Skeletal muscle satellite cell (primary cell): ENCODE results near the gene NPIPB2.
"Not testable (repeated sequence)": the region's sequence is repeated elsewhere in the genome, so short reads cannot be mapped to it uniquely, and the experiment has no call there.

Source experiments
- H3K27me3 ChIP-seq: 2 replicates; pipeline ENCODE4 v1.7.0; 2013; ENCODE audit warnings: low read length; ENCODE audit not compliant: control insufficient read depth, insufficient read depth
- H3K36me3 ChIP-seq: 2 replicates; pipeline ENCODE4 v1.7.0; 2013; ENCODE audit warnings: mild to moderate bottlenecking, control low read depth, low read length; ENCODE audit not compliant: insufficient read depth
- H3K4me1 ChIP-seq: 2 replicates; pipeline ENCODE4 v1.7.0; 2013; ENCODE audit warnings: low read length; ENCODE audit not compliant: control insufficient read depth, insufficient read depth
- H3K4me2 ChIP-seq: 2 replicates; pipeline ENCODE4 v1.7.0; 2013; ENCODE audit warnings: mild to moderate bottlenecking, low read length
- H3K4me3 ChIP-seq: 2 replicates; pipeline ENCODE4 v1.7.0; 2013; ENCODE audit warnings: low read length
- H3K9ac ChIP-seq: 2 replicates; pipeline ENCODE4 v1.7.0; 2013; ENCODE audit warnings: mild to moderate bottlenecking, low read depth, low read length, moderate library complexity
- H3K9me3 ChIP-seq: replicated peaks from 2 replicates; pipeline ENCODE4 v1.7.0; 2013; ENCODE audit warnings: mild to moderate bottlenecking, control low read depth, low read length

Gene NPIPB2

DNA sequence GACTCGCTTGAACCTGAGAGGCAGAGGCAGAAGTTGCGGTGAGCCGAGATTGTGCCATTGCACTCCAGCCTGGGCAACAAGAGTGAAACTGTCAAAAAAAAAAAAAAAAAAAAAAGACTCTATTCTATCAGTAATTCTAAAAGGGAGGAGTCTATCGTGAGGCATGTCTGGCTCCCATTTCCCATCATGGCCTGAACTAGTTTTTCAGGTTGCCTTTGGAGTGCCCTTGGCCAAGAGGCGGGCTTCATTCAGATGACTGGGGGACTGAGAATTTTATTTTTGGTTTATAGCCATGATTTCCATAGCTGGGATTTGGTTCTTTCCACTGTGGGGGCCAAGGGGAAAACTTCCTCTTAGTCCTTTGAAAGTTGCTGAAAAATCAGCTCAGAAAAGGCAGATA lies 31.2 kb upstream of the NPIPB2 start:
- no peak overlapping the region for H3K4me3 ChIP-seq
- H3K4me1 ChIP-seq, result peaks cover 11% of the 10 kb centered on the region
- no peaks in the 10 kb centered on the region for H3K36me3 ChIP-seq
- no peaks in the 10 kb centered on the region for H3K9me3 ChIP-seq
- H3K9ac ChIP-seq, result no peak overlapping the region
- no peaks in the 10 kb centered on the region for H3K27me3 ChIP-seq
- H3K4me2 ChIP-seq, result no peak overlapping the region

DNA sequence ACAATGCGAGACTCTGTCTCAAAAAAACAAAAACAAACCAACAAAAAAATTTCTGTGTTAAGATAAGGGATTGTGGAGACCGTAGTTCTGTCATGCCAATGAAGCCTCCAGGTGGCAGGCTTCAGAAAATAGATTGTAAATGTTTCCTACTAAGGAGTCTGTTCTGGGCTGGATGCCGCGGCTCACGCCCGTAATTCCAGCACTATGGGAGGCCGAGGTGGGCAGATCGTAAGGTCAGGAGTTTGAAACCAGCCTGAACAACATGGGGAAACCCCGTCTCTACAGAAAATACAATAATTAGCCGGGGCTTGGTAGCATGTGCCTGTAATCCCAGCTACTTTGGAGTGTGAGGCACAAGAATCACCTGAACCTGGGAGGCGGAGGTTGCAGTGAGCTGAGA lies 30.3 kb upstream of the NPIPB2 start:
- no peaks in the 10 kb centered on the region for H3K9me3 ChIP-seq
- peaks cover 7% of the 10 kb centered on the region for H3K4me1 ChIP-seq
- H3K36me3 ChIP-seq, result no peaks in the 10 kb centered on the region
- H3K9ac ChIP-seq, result no peak overlapping the region
- no peak overlapping the region for H3K4me2 ChIP-seq
- no peak overlapping the region for H3K4me3 ChIP-seq
- H3K27me3 ChIP-seq, result peaks cover 4% of the 10 kb centered on the region

DNA sequence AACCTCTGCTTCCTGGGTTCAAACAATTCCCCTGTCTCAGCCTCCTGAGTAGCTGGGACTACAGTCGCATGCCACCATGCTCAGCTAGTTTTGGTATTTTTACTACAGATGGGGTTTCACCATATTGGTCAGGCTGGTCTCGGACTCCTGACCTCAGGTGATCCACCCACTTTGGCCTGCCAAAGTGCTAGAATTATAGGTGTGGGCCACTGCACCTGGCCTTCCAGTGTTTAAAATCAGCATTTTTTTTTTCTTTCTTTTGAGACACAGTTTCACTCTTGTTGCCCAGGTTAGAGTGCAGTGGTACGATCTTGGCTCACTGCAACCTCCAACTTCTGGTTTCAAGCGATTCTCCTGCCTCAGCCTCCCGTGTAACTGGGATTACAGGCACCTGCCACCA lies 28.4 kb upstream of the NPIPB2 start:
- H3K27me3 ChIP-seq, H3K4me1 ChIP-seq, H3K36me3 ChIP-seq, H3K9me3 ChIP-seq, H3K4me2 ChIP-seq, H3K9ac ChIP-seq, H3K4me3 ChIP-seq: not testable (repeated sequence)

DNA sequence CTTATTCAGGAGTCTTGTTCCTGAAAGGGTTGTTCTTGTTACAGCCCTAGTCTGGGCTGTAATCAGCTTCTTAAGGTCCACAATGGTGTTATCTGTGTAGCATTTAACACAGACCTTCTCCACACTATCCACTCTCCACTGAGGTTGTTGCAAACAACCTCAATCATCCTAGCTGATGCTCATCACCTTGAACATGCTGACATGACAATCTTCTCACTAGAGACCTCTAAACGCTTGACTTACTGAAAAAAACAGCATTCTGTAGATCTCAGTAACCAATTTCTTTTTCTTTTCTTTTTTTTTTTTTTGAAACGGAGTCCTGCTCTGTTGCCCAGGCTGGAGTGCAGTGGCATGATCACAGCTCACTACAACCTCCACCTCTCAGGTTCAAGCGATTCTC lies 26.7 kb upstream of the NPIPB2 start:
- Histone ChIP-seq H3K9ac (no peak overlapping the region), H3K9me3 (no peaks in the 10 kb centered on the region), H3K4me2 (no peak overlapping the region), H3K4me3 (no peak overlapping the region), H3K27me3 (peaks cover 4% of the 10 kb centered on the region), H3K36me3 (no peaks in the 10 kb centered on the region), H3K4me1 (no peaks in the 10 kb centered on the region)

DNA sequence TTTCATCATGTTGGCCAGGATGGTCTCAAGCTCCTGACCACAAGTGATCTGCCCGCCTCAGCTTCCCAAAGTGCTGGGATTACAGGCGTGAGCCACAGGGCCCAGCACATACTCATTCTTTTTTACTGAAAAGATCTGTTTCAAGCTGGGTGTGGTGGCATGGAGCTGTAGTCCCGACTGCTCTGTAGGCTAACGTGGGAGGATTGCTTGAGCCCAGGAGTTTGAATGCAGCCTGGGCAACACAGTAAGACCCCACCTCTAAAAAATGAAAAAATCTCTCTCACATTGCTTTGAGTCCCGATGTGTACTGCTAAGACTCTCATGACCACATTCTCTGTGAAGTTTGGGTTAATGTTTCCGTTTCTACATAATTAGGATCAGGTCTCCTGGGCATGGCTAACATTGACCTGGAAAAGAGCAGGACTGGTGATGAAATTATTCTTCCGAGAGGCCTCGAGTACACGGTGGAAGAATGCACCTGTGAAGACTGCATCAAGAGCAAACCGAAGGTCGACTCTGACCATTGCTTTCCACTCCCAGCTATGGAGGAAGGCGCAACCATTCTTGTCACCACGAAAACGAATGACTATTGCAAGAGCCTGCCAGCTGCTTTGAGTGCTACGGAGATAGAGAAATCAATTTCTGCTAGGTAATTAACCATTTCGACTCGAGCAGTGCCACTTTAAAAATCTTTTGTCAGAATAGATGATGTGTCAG lies 25.5 kb upstream of the NPIPB2 start:
- Histone ChIP-seq H3K4me3 (no peak overlapping the region), H3K4me1 (no peaks in the 10 kb centered on the region), H3K9ac (no peak overlapping the region), H3K9me3 (no peaks in the 10 kb centered on the region), H3K4me2 (no peak overlapping the region), H3K36me3 (no peaks in the 10 kb centered on the region), H3K27me3 (peaks cover 4% of the 10 kb centered on the region)

DNA sequence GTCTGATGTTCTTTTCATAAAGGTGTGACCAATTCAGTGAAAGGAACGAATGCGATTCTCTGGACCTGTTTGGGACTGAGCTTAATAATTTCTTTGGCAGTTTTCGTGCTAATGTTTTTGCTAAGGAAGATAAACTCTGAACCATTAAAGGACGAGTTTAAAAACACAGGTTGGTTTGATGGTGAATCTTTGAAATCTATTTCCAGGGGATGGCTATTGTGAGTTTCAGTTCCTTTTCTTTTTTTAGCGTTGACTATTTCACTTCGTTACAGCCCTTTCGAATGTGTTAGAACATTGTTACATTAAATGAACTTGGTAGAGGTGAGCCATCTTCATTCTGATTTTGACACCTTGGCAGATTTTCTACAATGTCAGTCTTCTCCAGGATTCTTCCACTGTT lies 24.3 kb upstream of the NPIPB2 start:
- Histone ChIP-seq H3K9me3 (no peaks in the 10 kb centered on the region), H3K4me2 (no peak overlapping the region), H3K36me3 (no peaks in the 10 kb centered on the region), H3K27me3 (peaks cover 4% of the 10 kb centered on the region), H3K4me1 (no peaks in the 10 kb centered on the region), H3K4me3 (no peak overlapping the region), H3K9ac (no peak overlapping the region)

DNA sequence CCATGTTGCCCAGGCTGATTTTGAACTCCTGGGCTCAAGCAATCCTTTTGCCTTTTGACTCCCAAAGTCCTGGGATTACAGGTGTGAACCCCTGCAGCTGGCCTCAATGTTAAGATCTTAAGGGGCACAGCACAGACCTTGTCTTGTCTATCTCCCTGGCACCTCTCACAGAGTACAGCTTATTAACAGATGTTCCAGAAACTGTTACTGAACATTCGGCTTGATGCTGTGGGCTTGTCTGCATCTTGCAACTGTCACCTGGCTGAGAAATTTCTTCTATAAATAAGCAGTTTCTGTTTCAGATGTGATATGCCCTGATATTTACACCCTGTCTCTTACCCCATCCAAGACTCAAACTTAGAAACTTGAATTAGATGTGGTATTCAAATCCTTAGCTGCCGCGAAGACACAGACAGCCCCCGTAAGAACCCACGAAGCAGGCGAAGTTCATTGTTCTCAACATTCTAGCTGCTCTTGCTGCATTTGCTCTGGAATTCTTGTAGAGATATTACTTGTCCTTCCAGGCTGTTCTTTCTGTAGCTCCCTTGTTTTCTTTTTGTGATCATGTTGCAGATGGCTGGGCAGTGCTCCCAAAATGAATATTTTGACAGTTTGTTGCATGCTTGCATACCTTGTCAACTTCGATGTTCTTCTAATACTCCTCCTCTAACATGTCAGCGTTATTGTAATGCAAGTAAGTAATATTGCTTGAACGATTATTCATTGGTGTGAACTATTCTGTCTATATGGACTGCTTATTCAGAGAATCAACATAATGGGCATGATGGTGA lies 23.1 kb upstream of the NPIPB2 start, which contains the start of gene TNFRSF17:
TNFRSF17 (plus strand) TSS at position 450 of the 791 bp plus-strand sequence; CDS start at position 565, 115 bp downstream.
- Histone ChIP-seq H3K9me3 (no peaks in the 10 kb centered on the region), H3K4me2 (no peak within 1 kb of the TSS), H3K27me3 (peaks cover 4% of the 10 kb centered on the region), H3K4me3 (no peak within 1 kb of the TSS), H3K36me3 (no peaks in the 10 kb centered on the region), H3K4me1 (no peaks in the 10 kb centered on the region), H3K9ac (no peak within 1 kb of the TSS)

DNA sequence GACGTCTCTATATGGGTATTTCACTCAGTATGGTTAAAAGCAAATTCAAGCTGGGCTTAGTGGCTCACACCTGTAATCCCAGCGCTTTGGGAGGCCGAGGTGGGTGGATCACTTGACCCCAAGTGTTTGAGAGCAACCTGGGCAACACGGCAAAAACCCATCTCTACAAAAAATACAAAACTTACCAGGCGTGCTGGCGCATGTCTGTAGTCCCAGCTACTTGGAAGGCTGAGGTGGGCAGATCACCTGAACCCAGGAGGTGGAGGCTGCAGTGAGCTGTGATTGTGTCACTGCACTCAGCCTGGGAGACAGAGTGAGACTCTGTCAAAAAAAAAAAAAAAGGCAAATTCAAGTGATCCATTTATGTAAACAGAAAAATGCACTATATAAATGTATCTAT lies 21.9 kb upstream of the NPIPB2 start:
- no peak overlapping the region for H3K9ac ChIP-seq
- peaks cover 4% of the 10 kb centered on the region for H3K27me3 ChIP-seq
- no peak overlapping the region for H3K4me3 ChIP-seq
- H3K9me3 ChIP-seq, result no peaks in the 10 kb centered on the region
- no peaks in the 10 kb centered on the region for H3K4me1 ChIP-seq
- no peak overlapping the region for H3K4me2 ChIP-seq
- H3K36me3 ChIP-seq, result no peaks in the 10 kb centered on the region

DNA sequence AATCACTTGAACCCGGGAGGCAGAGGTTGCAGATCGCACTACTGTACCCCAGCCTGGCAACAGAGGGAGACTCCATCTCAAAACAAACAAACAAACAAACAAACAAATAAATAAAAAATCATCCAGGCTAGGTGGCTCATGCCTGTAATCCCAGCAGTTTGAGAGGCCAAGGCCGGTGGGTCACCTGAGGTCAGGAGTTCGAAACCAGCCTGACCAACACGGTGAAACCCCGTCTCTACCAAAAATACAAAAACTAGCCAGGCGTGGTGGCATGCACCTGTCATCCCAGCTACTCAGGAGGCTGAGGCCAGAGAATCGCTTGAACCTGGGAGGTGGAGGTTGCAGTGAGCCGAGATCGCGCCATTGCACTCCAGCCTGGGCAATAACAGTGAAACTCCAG lies 21.1 kb upstream of the NPIPB2 start:
- not testable (repeated sequence) for H3K4me1 ChIP-seq, H3K9me3 ChIP-seq, H3K4me2 ChIP-seq, H3K9ac ChIP-seq, H3K27me3 ChIP-seq, H3K36me3 ChIP-seq, H3K4me3 ChIP-seq

DNA sequence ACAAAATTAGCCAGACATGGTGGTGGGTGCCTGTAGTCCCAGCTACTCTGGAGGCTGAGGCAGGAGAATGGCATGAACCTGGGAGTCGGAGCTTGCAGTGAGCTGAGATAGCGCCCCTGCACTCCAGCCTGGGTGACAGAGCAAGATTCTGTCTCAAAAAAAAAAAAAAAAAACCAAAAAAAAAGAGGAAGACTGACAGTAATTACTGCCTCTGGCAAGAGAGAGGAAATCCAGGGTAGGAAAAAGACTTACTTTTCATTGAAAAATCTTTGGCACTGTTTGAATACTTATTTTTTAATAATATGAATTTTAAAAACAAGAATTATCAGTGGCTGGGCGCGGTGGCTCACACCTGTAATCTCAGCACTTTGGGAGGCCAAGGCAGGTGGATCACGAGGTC lies 20.6 kb upstream of the NPIPB2 start:
- not testable (repeated sequence) for H3K36me3 ChIP-seq, H3K4me3 ChIP-seq, H3K9ac ChIP-seq, H3K9me3 ChIP-seq, H3K27me3 ChIP-seq, H3K4me2 ChIP-seq, H3K4me1 ChIP-seq

DNA sequence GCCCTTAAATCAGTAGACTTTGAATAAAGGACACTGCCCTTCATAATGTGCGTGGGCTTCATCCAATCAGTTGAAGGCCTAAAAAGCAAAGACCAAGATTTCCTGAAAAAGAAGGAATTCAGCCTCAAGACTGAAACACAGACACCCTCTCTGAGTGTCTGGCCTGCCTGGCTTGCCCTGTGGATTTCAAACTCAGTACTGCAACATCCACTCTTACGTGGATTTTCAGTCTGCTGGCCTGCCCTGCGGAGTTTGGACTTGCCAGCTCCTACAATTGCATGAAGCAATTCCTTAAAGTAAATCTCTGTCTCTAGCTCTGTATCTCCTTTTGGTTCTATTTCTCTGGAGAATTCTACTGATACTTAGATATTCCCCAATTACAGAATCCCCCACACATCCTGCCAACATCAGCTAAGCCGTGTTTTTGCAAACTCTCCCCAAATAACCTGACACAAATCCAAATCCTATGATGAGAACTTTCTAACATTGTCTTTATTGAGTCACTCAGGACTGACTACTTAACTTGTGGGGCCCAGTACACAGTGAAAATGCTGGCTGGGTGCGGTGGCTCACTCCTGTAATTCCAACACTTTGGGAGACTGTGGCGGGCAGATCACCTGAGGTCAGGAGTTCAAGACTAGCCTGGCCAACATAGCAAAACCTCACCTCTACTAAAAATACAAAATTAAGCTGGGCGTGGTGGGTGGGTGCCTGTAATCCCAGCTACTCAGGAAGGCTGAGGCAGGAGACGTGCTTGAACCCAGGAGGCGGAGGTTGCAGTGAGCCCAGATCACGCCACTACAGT lies 15.9 kb upstream of the NPIPB2 start:
- H3K9ac ChIP-seq, result no peak overlapping the region
- H3K27me3 ChIP-seq, result no peaks in the 10 kb centered on the region
- H3K36me3 ChIP-seq, result no peaks in the 10 kb centered on the region
- H3K4me1 ChIP-seq, result peaks cover 10% of the 10 kb centered on the region
- H3K9me3 ChIP-seq, result no peaks in the 10 kb centered on the region
- H3K4me2 ChIP-seq, result no peak overlapping the region
- no peak overlapping the region for H3K4me3 ChIP-seq
